Endothelial cell of umbilical vein (primary cell): Measurements from ENCODE around the gene UBR3. TPM values are rescaled to one million over a fixed set of nuclear protein-coding genes. Genes with fewer than 3 reads are reported as not detected.

Experiments used
- BruUV-seq: library from RNA; stranded (reverse); fragments of 400-500 nt; replicated peaks from 2 replicates; lab custom pipeline; 2021; lab: Mats Ljungman, UMichigan
- CTCF ChIA-PET: fragments of 300-600, 350-600 bp; sonication (Branson Sonifier 250); formaldehyde crosslinking; loops from one replicate; lab custom pipeline; 2021; ENCODE audit warnings: antibody characterized with exemption, inconsistent platforms; lab: Charles Lee
- POLR2A ChIA-PET: fragments of 300-600, 350-600 bp; sonication (Branson Sonifier 250); formaldehyde crosslinking; loops from one replicate; lab custom pipeline; 2021; ENCODE audit warnings: antibody characterized with exemption, inconsistent platforms; lab: Charles Lee
- DNase-seq: peaks from one replicate; pipeline ENCODE4 v3.0.0-alpha.2; 2011; ENCODE audit warnings: low read depth, low spot score
- FAIRE-seq: peaks from 2 replicates; lab custom pipeline; 2011; peaks lifted over from hg19 to GRCh38; lab: Jason Lieb, UNC
- H2AFZ ChIP-seq: 2 replicates; pipeline ENCODE4 v1.6.0; 2012; ENCODE audit warnings: low read depth, low read length, control low read depth, inconsistent platforms
- H3K27ac ChIP-seq: 2 replicates; pipeline ENCODE4 v1.5.1; 2011; ENCODE audit warnings: low read depth, mild to moderate bottlenecking, control low read depth, low read length, moderate library complexity; ENCODE audit not compliant: insufficient read depth
- H3K27me3 ChIP-seq, 2 experiments: 2 replicates each; pipeline versions ENCODE4 v1.6.0 to v1.6.1; 2011; ENCODE audit warnings: low read length in 2 of 2, mixed read lengths in 1 of 2; ENCODE audit not compliant: control insufficient read depth in 2 of 2, insufficient read depth in 2 of 2
- H3K36me3 ChIP-seq, 2 experiments: 2 replicates in 1 of 2; 3 replicates in 1 of 2; pipeline ENCODE4 v1.5.1; 2011; ENCODE audit warnings: low read length in 2 of 2, mild to moderate bottlenecking in 1 of 2, moderate library complexity in 1 of 2; ENCODE audit not compliant: control insufficient read depth in 2 of 2, insufficient read depth in 2 of 2; ENCODE audit errors: extremely low read depth in 1 of 2
- H3K4me1 ChIP-seq: 3 replicates; pipeline ENCODE4 v1.5.1; 2011; ENCODE audit warnings: mild to moderate bottlenecking, low read length; ENCODE audit not compliant: control insufficient read depth, insufficient read depth; ENCODE audit errors: extremely low read depth
- H3K4me2 ChIP-seq: 2 replicates; pipeline ENCODE4 v1.6.1; 2011; ENCODE audit warnings: low read length, control low read depth, mixed read lengths; ENCODE audit not compliant: insufficient read depth
- H3K4me3 ChIP-seq, 3 experiments: fragments of 200-600 bp in 1 of 3; sonication (generic), shearing (Covaris generic) in 1 of 3; replicated peaks in 1 of 3; 2 replicates each; pipeline ENCODE4 v1.5.1; 2011 to 2016; ENCODE audit warnings: control low read depth in 3 of 3, low read length in 3 of 3, mild to moderate bottlenecking in 2 of 3, inconsistent platforms in 1 of 3, low read depth in 1 of 3, moderate library complexity in 1 of 3; ENCODE audit not compliant: insufficient read depth in 1 of 3
- H3K79me2 ChIP-seq: 2 replicates; pipeline ENCODE4 v1.6.0; 2012; ENCODE audit warnings: low read length, inconsistent platforms; ENCODE audit not compliant: control insufficient read depth, insufficient read depth
- H3K9ac ChIP-seq: replicated peaks from 2 replicates; pipeline ENCODE3; 2011; ENCODE audit warnings: low read length, control low read depth; ENCODE audit not compliant: insufficient read depth; ENCODE audit errors: extremely low read depth
- H3K9me1 ChIP-seq: replicated peaks from 3 replicates; pipeline ENCODE4 v1.6.0; 2011; ENCODE audit warnings: mild to moderate bottlenecking, low read length; ENCODE audit not compliant: control insufficient read depth, insufficient read depth; ENCODE audit errors: extremely low read depth
- H3K9me3 ChIP-seq: replicated peaks from 2 replicates; pipeline ENCODE4 v1.5.1; 2012; ENCODE audit warnings: low read length, inconsistent platforms; ENCODE audit not compliant: control insufficient read depth, insufficient read depth
- H4K20me1 ChIP-seq: replicated peaks from 2 replicates; pipeline ENCODE3; 2011; ENCODE audit warnings: mild to moderate bottlenecking, low read length; ENCODE audit not compliant: control insufficient read depth, insufficient read depth; ENCODE audit errors: extremely low read depth
- EZH2 ChIP-seq: IDR thresholded peaks from 2 replicates; pipeline ENCODE4 v1.6.1; 2012; ENCODE audit warnings: borderline replicate concordance, low read depth, mild to moderate bottlenecking, moderate library complexity, low read length, inconsistent platforms; ENCODE audit not compliant: severe bottlenecking
- FOS ChIP-seq: IDR thresholded peaks from 2 replicates; pipeline ENCODE4 v1.6.1; 2011; ENCODE audit warnings: mild to moderate bottlenecking, low read length, moderate library complexity, borderline replicate concordance; ENCODE audit not compliant: insufficient read depth
- GATA2 ChIP-seq: IDR thresholded peaks from 2 replicates; pipeline ENCODE4 v1.7.0; 2011; ENCODE audit warnings: low read depth, mild to moderate bottlenecking, moderate library complexity, mixed read lengths, low read length; ENCODE audit not compliant: insufficient read length, insufficient read depth
- JUN ChIP-seq: IDR thresholded peaks from 2 replicates; pipeline ENCODE4 v1.6.1; 2011; ENCODE audit warnings: borderline replicate concordance, low read depth; ENCODE audit not compliant: insufficient read length, insufficient read depth
- MYC ChIP-seq: IDR thresholded peaks from one replicate; pipeline ENCODE4 v1.6.1; 2011; ENCODE audit warnings: mild to moderate bottlenecking, low read depth, low read length
- POLR2A ChIP-seq: IDR thresholded peaks from 2 replicates; pipeline ENCODE4 v1.6.1; 2012; ENCODE audit warnings: low read depth, mild to moderate bottlenecking, control low read depth, low read length
- POLR2AphosphoS5 ChIP-seq: IDR thresholded peaks from 2 replicates; pipeline ENCODE4 v1.6.1; 2012; ENCODE audit warnings: low read depth, mild to moderate bottlenecking, control low read depth, low read length, moderate library complexity; ENCODE audit not compliant: insufficient read depth
- dilution Hi-C: fragments of 300-500 bp; cut with MboI; formaldehyde crosslinking; loops from one replicate; pipeline ENCODE4 v1.15.0; 2019; ENCODE audit warnings: low sequenced_read_pairs; ENCODE audit not compliant: extremely low pct_ligation_motif_present
- intact Hi-C: fragments of 100-400 bp; cut with micrococcal nuclease; formaldehyde crosslinking; loops from one replicate; pipeline ENCODE4 v1.10.0; 2022
- polyA plus RNA-seq, 4 experiments: library from polyadenylated mRNA; depleted of rRNA in 3 of 4; stranded (reverse) in 3 of 4; unstranded in 1 of 4; fragments of >200 nt; gene quantifications; 2 replicates each; pipeline versions ENCODE4 v1.2.1 to v1.2.3, GENCODE V29; 2011 to 2012; ENCODE audit warnings: missing spikeins in 1 of 4
- total RNA-seq: library from RNA; stranded (reverse); gene quantifications from 2 replicates; pipeline ENCODE4 v1.2.3, GENCODE V29; 2021
- TF ChIP-seq, protein P1 (sequence below): IDR thresholded peaks from 2 replicates; pipeline ENCODE4 v1.6.1; 2011; ENCODE audit not compliant: insufficient read depth, insufficient read length
- TF ChIP-seq, protein P2 (sequence below), 2 donors: IDR thresholded peaks; 1 replicate in 1 of 2; 2 replicates in 1 of 2; pipeline ENCODE4 v1.5.1; 2011; ENCODE audit warnings: low read length in 2 of 2, mild to moderate bottlenecking in 2 of 2, moderate library complexity in 2 of 2, control low read depth in 1 of 2, inconsistent platforms in 1 of 2, low read depth in 1 of 2; ENCODE audit not compliant: insufficient read depth in 1 of 2; ENCODE audit errors: extremely low read depth in 1 of 2

UBR3 gene
- total and polyA plus RNA-seq, 2 donors (not counting 3 experiments of a cell fraction or from before 2014, with no cell fraction given), result 5.3 to 27.5 TPM

DNA sequence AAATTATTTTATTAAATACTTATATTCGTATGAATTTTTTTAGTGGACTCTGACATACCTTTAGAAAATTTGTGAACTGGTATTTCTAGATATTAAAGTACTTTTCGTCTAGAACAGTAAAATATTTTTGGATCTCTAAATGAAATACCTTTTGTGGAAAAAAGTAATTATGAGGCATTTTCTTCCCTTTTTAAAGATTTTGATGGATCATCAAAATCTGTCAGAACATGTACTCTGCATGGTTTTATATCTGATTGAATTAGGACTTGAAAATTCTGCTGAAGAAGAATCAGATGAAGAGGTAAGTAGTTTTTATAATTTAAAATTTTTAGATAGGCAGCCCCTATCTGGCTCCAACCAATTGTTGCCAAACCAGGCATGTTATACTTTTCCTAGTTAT lies 118.8 kb downstream of the UBR3 start:
- no peak overlapping the region for H3K27ac ChIP-seq
- no peak overlapping the region for H3K4me2 ChIP-seq
- POLR2A ChIA-PET, result no interaction called here
- no TSS peak for BruUV-seq
- no peak overlapping the region for H3K9ac ChIP-seq
- no peak for FAIRE-seq
- H3K9me3 ChIP-seq, result no peaks in the 10 kb centered on the region
- no peak for DNase-seq
- TF ChIP-seq MYC (no peak), POLR2A (no peak), JUN (no peak), POLR2AphosphoS5 (no peak), EZH2 (no peak), FOS (no peak), GATA2 (no peak)
- TF ChIP-seq, protein P1, sequence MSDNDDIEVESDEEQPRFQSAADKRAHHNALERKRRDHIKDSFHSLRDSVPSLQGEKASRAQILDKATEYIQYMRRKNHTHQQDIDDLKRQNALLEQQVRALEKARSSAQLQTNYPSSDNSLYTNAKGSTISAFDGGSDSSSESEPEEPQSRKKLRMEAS, result no peak
- TF ChIP-seq, protein P2, sequence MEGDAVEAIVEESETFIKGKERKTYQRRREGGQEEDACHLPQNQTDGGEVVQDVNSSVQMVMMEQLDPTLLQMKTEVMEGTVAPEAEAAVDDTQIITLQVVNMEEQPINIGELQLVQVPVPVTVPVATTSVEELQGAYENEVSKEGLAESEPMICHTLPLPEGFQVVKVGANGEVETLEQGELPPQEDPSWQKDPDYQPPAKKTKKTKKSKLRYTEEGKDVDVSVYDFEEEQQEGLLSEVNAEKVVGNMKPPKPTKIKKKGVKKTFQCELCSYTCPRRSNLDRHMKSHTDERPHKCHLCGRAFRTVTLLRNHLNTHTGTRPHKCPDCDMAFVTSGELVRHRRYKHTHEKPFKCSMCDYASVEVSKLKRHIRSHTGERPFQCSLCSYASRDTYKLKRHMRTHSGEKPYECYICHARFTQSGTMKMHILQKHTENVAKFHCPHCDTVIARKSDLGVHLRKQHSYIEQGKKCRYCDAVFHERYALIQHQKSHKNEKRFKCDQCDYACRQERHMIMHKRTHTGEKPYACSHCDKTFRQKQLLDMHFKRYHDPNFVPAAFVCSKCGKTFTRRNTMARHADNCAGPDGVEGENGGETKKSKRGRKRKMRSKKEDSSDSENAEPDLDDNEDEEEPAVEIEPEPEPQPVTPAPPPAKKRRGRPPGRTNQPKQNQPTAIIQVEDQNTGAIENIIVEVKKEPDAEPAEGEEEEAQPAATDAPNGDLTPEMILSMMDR (IDR thresholded peaks at IDR 0.05; ENCODE audit: extremely low read depth in 1 of 2, insufficient read depth in 1 of 2, low read depth in 1 of 2, low read length in 2 of 2), result no peak
- peaks cover 1 to 6% of the 10 kb centered on the region in 2 experiments for H3K36me3 ChIP-seq
- no peaks in the 10 kb centered on the region for H3K9me1 ChIP-seq
- H4K20me1 ChIP-seq, result no peaks in the 10 kb centered on the region
- H3K4me1 ChIP-seq, result no peaks in the 10 kb centered on the region
- CTCF ChIA-PET, result no interaction called here
- no peaks in the 10 kb centered on the region for H3K27me3 ChIP-seq
- no peaks in the 10 kb centered on the region for H3K79me2 ChIP-seq
- intact Hi-C loops (no loop called here), dilution Hi-C loops (no loop called here)
- no peak overlapping the region for H3K4me3 ChIP-seq
- H2AFZ ChIP-seq, result no peak overlapping the region
